ENCODE measurements around the gene CNNM2. TPM values are rescaled to one million over a fixed set of nuclear protein-coding genes. Genes with fewer than 3 reads are reported as not detected.

Gene CNNM2
- polyA plus RNA-seq, 4 donors, result 0.45 to 18.0 (median 2.2) TPM

- H3K9me3 ChIP-seq (ENCODE audit: control insufficient read depth in 2 of 2, insufficient read depth in 1 of 2, low read depth in 1 of 2, low read length in 1 of 2), result no peaks in the 10 kb centered on the region
- H3K27ac ChIP-seq (ENCODE audit: low read depth in 1 of 3, low read length in 2 of 3), result peak overlapping the region in 1 of 3 donors; percentile 17
- H3K36me3 ChIP-seq (ENCODE audit: control insufficient read depth in 3 of 3, insufficient read depth in 2 of 3, low read depth in 1 of 3, low read length in 3 of 3), result peaks cover 13 to 39% (median 16%) of the 10 kb centered on the region in 3 donors
- 87 to 97% (median 90%) methylated on average over 2 of the region's 2 CpGs for WGBS, 3 donors
- DNase-seq (no peak), FAIRE-seq (no peak)
- H3K27me3 ChIP-seq (ENCODE audit: control insufficient read depth in 3 of 3, insufficient read depth in 3 of 3, low read length in 3 of 3), result no peaks in the 10 kb centered on the region
- H3K4me3 ChIP-seq (ENCODE audit: low read depth in 1 of 3, low read length in 3 of 3), result no peak overlapping the region
- no peaks in the 10 kb centered on the region for H3K4me1 ChIP-seq (ENCODE audit: control insufficient read depth in 3 of 3, insufficient read depth in 2 of 3, low read depth in 1 of 3, low read length in 2 of 3)
Observed at GRCh38 chr10:103086799-103087198, 168.7 kb downstream of the CNNM2 start.

- H3K4me3 ChIP-seq (ENCODE audit: low read depth in 1 of 3, low read length in 3 of 3), result no peak overlapping the region
- no peaks in the 10 kb centered on the region for H3K27me3 ChIP-seq (ENCODE audit: control insufficient read depth in 3 of 3, insufficient read depth in 3 of 3, low read length in 3 of 3)
- FAIRE-seq, result no peak
- WGBS, 3 donors, result 87 to 91% (median 88%) methylated on average over 10 of the region's 10 CpGs
- H3K4me1 ChIP-seq (ENCODE audit: control insufficient read depth in 3 of 3, insufficient read depth in 2 of 3, low read depth in 1 of 3, low read length in 2 of 3), result no peaks in the 10 kb centered on the region
- no peak for DNase-seq
- H3K36me3 ChIP-seq (ENCODE audit: control insufficient read depth in 3 of 3, insufficient read depth in 2 of 3, low read depth in 1 of 3, low read length in 3 of 3), result peaks cover 19 to 37% (median 29%) of the 10 kb centered on the region in 3 donors
- H3K9me3 ChIP-seq (ENCODE audit: control insufficient read depth in 2 of 2, insufficient read depth in 1 of 2, low read depth in 1 of 2, low read length in 1 of 2), result no peaks in the 10 kb centered on the region
- no peak overlapping the region for H3K27ac ChIP-seq (ENCODE audit: low read depth in 1 of 3, low read length in 2 of 3)
Observed at GRCh38 chr10:103089493-103089892, 171.4 kb downstream of the CNNM2 start.

- no peak for FAIRE-seq
- H3K27me3 ChIP-seq (ENCODE audit: control insufficient read depth in 3 of 3, insufficient read depth in 3 of 3, low read length in 3 of 3), result no peaks in the 10 kb centered on the region
- DNase-seq, result no peak
- H3K4me1 ChIP-seq (ENCODE audit: control insufficient read depth in 3 of 3, insufficient read depth in 2 of 3, low read depth in 1 of 3, low read length in 2 of 3), result no peaks in the 10 kb centered on the region
- H3K4me3 ChIP-seq (ENCODE audit: low read depth in 1 of 3, low read length in 3 of 3), result no peak overlapping the region
- H3K27ac ChIP-seq (ENCODE audit: low read depth in 1 of 3, low read length in 2 of 3), result no peak overlapping the region
- 97 to 99% (median 97%) methylated on average over 7 of the region's 7 CpGs for WGBS, 3 donors
- H3K36me3 ChIP-seq (ENCODE audit: control insufficient read depth in 3 of 3, insufficient read depth in 2 of 3, low read depth in 1 of 3, low read length in 3 of 3), result peaks cover 15 to 34% (median 25%) of the 10 kb centered on the region in 3 donors
- no peaks in the 10 kb centered on the region for H3K9me3 ChIP-seq (ENCODE audit: control insufficient read depth in 2 of 2, insufficient read depth in 1 of 2, low read depth in 1 of 2, low read length in 1 of 2)
Observed at GRCh38 chr10:103090911-103091310, 172.8 kb downstream of the CNNM2 start.

- H3K27me3 ChIP-seq (ENCODE audit: control insufficient read depth in 3 of 3, insufficient read depth in 3 of 3, low read length in 3 of 3), result no peaks in the 10 kb centered on the region
- FAIRE-seq (no peak), DNase-seq (no peak)
- H3K9me3 ChIP-seq (ENCODE audit: control insufficient read depth in 2 of 2, insufficient read depth in 1 of 2, low read depth in 1 of 2, low read length in 1 of 2), result no peaks in the 10 kb centered on the region
- H3K36me3 ChIP-seq (ENCODE audit: control insufficient read depth in 3 of 3, insufficient read depth in 2 of 3, low read depth in 1 of 3, low read length in 3 of 3), result peaks cover 7 to 34% (median 29%) of the 10 kb centered on the region in 3 donors
- H3K27ac ChIP-seq (ENCODE audit: low read depth in 1 of 3, low read length in 2 of 3), result no peak overlapping the region
- H3K4me1 ChIP-seq (ENCODE audit: control insufficient read depth in 3 of 3, insufficient read depth in 2 of 3, low read depth in 1 of 3, low read length in 2 of 3), result no peaks in the 10 kb centered on the region
- H3K4me3 ChIP-seq (ENCODE audit: low read depth in 1 of 3, low read length in 3 of 3), result no peak overlapping the region
Observed at GRCh38 chr10:103095005-103095404, 176.9 kb downstream of the CNNM2 start.

- no peaks in the 10 kb centered on the region for H3K9me3 ChIP-seq (ENCODE audit: control insufficient read depth in 2 of 2, insufficient read depth in 1 of 2, low read depth in 1 of 2, low read length in 1 of 2)
- WGBS, 3 donors, result 77 to 84% (median 82%) methylated on average over 3 of the region's 3 CpGs
- no peaks in the 10 kb centered on the region for H3K4me1 ChIP-seq (ENCODE audit: control insufficient read depth in 3 of 3, insufficient read depth in 2 of 3, low read depth in 1 of 3, low read length in 2 of 3)
- no peak for FAIRE-seq
- H3K36me3 ChIP-seq (ENCODE audit: control insufficient read depth in 3 of 3, insufficient read depth in 2 of 3, low read depth in 1 of 3, low read length in 3 of 3), result peaks cover 11 to 27% (median 27%) of the 10 kb centered on the region in 3 donors
- H3K4me3 ChIP-seq (ENCODE audit: low read depth in 1 of 3, low read length in 3 of 3), result no peak overlapping the region
- DNase-seq, result no peak
- no peaks in the 10 kb centered on the region for H3K27me3 ChIP-seq (ENCODE audit: control insufficient read depth in 3 of 3, insufficient read depth in 3 of 3, low read length in 3 of 3)
- H3K27ac ChIP-seq (ENCODE audit: low read depth in 1 of 3, low read length in 2 of 3), result no peak overlapping the region
Observed at GRCh38 chr10:103096130-103096529, 178.0 kb downstream of the CNNM2 start.

GRCh38 chr10:103098240-103098639 lies 180.1 kb downstream of the CNNM2 start:
- no peak overlapping the region for H3K4me3 ChIP-seq (ENCODE audit: low read depth in 1 of 3, low read length in 3 of 3)
- no peak for DNase-seq
- H3K4me1 ChIP-seq (ENCODE audit: control insufficient read depth in 3 of 3, insufficient read depth in 2 of 3, low read depth in 1 of 3, low read length in 2 of 3), result no peaks in the 10 kb centered on the region
- no peaks in the 10 kb centered on the region for H3K9me3 ChIP-seq (ENCODE audit: control insufficient read depth in 2 of 2, insufficient read depth in 1 of 2, low read depth in 1 of 2, low read length in 1 of 2)
- H3K27me3 ChIP-seq (ENCODE audit: control insufficient read depth in 3 of 3, insufficient read depth in 3 of 3, low read length in 3 of 3), result no peaks in the 10 kb centered on the region
- no peak overlapping the region for H3K27ac ChIP-seq (ENCODE audit: low read depth in 1 of 3, low read length in 2 of 3)
- H3K36me3 ChIP-seq (ENCODE audit: control insufficient read depth in 3 of 3, insufficient read depth in 2 of 3, low read depth in 1 of 3, low read length in 3 of 3), result peaks cover 7 to 21% (median 20%) of the 10 kb centered on the region in 3 donors
- no peak for FAIRE-seq

- H3K36me3 ChIP-seq (ENCODE audit: control insufficient read depth in 3 of 3, insufficient read depth in 2 of 3, low read depth in 1 of 3, low read length in 3 of 3), result peaks cover 5 to 19% (median 13%) of the 10 kb centered on the region in 3 donors
- no peaks in the 10 kb centered on the region for H3K4me1 ChIP-seq (ENCODE audit: control insufficient read depth in 3 of 3, insufficient read depth in 2 of 3, low read depth in 1 of 3, low read length in 2 of 3)
- H3K27ac ChIP-seq (ENCODE audit: low read depth in 1 of 3, low read length in 2 of 3), result no peak overlapping the region
- H3K4me3 ChIP-seq (ENCODE audit: low read depth in 1 of 3, low read length in 3 of 3), result no peak overlapping the region
- no peaks in the 10 kb centered on the region for H3K9me3 ChIP-seq (ENCODE audit: control insufficient read depth in 2 of 2, insufficient read depth in 1 of 2, low read depth in 1 of 2, low read length in 1 of 2)
- 89 to 94% (median 89%) methylated on average over 2 of the region's 2 CpGs for WGBS, 3 donors
- DNase-seq (no peak), FAIRE-seq (no peak)
- H3K27me3 ChIP-seq (ENCODE audit: control insufficient read depth in 3 of 3, insufficient read depth in 3 of 3, low read length in 3 of 3), result no peaks in the 10 kb centered on the region
Observed at GRCh38 chr10:103100620-103101019, 182.5 kb downstream of the CNNM2 start.

GRCh38 chr10:103102195-103102594 lies 184.1 kb downstream of the CNNM2 start:
- H3K36me3 ChIP-seq (ENCODE audit: control insufficient read depth in 3 of 3, insufficient read depth in 2 of 3, low read depth in 1 of 3, low read length in 3 of 3), result peaks cover 5 to 14% (median 12%) of the 10 kb centered on the region in 3 donors
- H3K4me1 ChIP-seq (ENCODE audit: control insufficient read depth in 3 of 3, insufficient read depth in 2 of 3, low read depth in 1 of 3, low read length in 2 of 3), result no peaks in the 10 kb centered on the region
- FAIRE-seq, result no peak
- WGBS, 3 donors, result 92 to 99% (median 97%) methylated on average over 3 of the region's 3 CpGs
- H3K9me3 ChIP-seq (ENCODE audit: control insufficient read depth in 2 of 2, insufficient read depth in 1 of 2, low read depth in 1 of 2, low read length in 1 of 2), result no peaks in the 10 kb centered on the region
- no peaks in the 10 kb centered on the region for H3K27me3 ChIP-seq (ENCODE audit: control insufficient read depth in 3 of 3, insufficient read depth in 3 of 3, low read length in 3 of 3)
- H3K4me3 ChIP-seq (ENCODE audit: low read depth in 1 of 3, low read length in 3 of 3), result no peak overlapping the region
- H3K27ac ChIP-seq (ENCODE audit: low read depth in 1 of 3, low read length in 2 of 3), result no peak overlapping the region
- no peak for DNase-seq

- DNase-seq (no peak), FAIRE-seq (no peak)
- Histone ChIP-seq H3K4me1 (ENCODE audit: control insufficient read depth in 3 of 3, insufficient read depth in 2 of 3, low read depth in 1 of 3, low read length in 2 of 3) (no peaks in the 10 kb centered on the region), H3K9me3 (ENCODE audit: control insufficient read depth in 2 of 2, insufficient read depth in 1 of 2, low read depth in 1 of 2, low read length in 1 of 2) (no peaks in the 10 kb centered on the region), H3K36me3 (ENCODE audit: control insufficient read depth in 3 of 3, insufficient read depth in 2 of 3, low read depth in 1 of 3, low read length in 3 of 3) (peaks cover 5 to 13% (median 7%) of the 10 kb centered on the region in 3 donors), H3K27me3 (ENCODE audit: control insufficient read depth in 3 of 3, insufficient read depth in 3 of 3, low read length in 3 of 3) (no peaks in the 10 kb centered on the region), H3K4me3 (ENCODE audit: low read depth in 1 of 3, low read length in 3 of 3) (no peak overlapping the region), H3K27ac (ENCODE audit: low read depth in 1 of 3, low read length in 2 of 3) (no peak overlapping the region)
- 91 to 100% (median 99%) methylated on average over 2 of the region's 2 CpGs for WGBS, 3 donors
Observed at GRCh38 chr10:103103989-103104388, 185.9 kb downstream of the CNNM2 start.

All from small intestine (tissue), 7 donors.